ENCODE results near the gene SF3A2.

The SF3A2 gene

GRCh38 chr19:2240881-2241760 lies 4.5 kb downstream of the SF3A2 start:
- no peak for DNase-seq (ENCODE audit: low read depth in 3 of 3)

- DNase-seq (ENCODE audit: low read depth in 3 of 3), result no peak
Observed at GRCh38 chr19:2242092-2242537, 5.5 kb downstream of the SF3A2 start.

GRCh38 chr19:2242816-2243215 lies 6.2 kb downstream of the SF3A2 start:
- no peak for DNase-seq (ENCODE audit: low read depth in 3 of 3)

GRCh38 chr19:2243274-2244124 lies 6.9 kb downstream of the SF3A2 start:
- no peak for DNase-seq (ENCODE audit: low read depth in 3 of 3)

- DNase-seq (ENCODE audit: low read depth in 3 of 3), result no peak
Observed at GRCh38 chr19:2244125-2244411, 7.4 kb downstream of the SF3A2 start.

- DNase-seq (ENCODE audit: low read depth in 3 of 3), result no peak
Observed at GRCh38 chr19:2244486-2244885, 7.9 kb downstream of the SF3A2 start.

GRCh38 chr19:2245273-2245672 lies 8.6 kb downstream of the SF3A2 start:
- DNase-seq (ENCODE audit: low read depth in 3 of 3), result no peak

GRCh38 chr19:2246014-2246620 lies 9.5 kb downstream of the SF3A2 start:
- no peak for DNase-seq (ENCODE audit: low read depth in 3 of 3)

GRCh38 chr19:2246801-2247361 lies 10.3 kb downstream of the SF3A2 start:
- DNase-seq (ENCODE audit: low read depth in 3 of 3), result no peak

- no peak for DNase-seq (ENCODE audit: low read depth in 3 of 3)
Observed at GRCh38 chr19:2247433-2248101, 10.9 kb downstream of the SF3A2 start.

GRCh38 chr19:2248136-2249009 lies 11.7 kb downstream of the SF3A2 start:
- no peak for DNase-seq (ENCODE audit: low read depth in 3 of 3)

- no peak for DNase-seq (ENCODE audit: low read depth in 3 of 3)
Observed at GRCh38 chr19:2249010-2249866, 12.6 kb downstream of the SF3A2 start, which contains the start of gene AMH. Gene AMH, plus strand, starts transcription at chr19:2249323. Its CDS starts 10 bp downstream, at chr19:2249333.

- no peak for DNase-seq (ENCODE audit: low read depth in 3 of 3)
Observed at GRCh38 chr19:2249880-2250765, 13.5 kb downstream of the SF3A2 start.

- no peak for DNase-seq (ENCODE audit: low read depth in 3 of 3)
Observed at GRCh38 chr19:2250766-2251105, 14.1 kb downstream of the SF3A2 start.

GRCh38 chr19:2251106-2252054 lies 14.8 kb downstream of the SF3A2 start:
- no peak for DNase-seq (ENCODE audit: low read depth in 3 of 3)

- DNase-seq (ENCODE audit: low read depth in 3 of 3), result no peak
Observed at GRCh38 chr19:2252055-2252796, 15.6 kb downstream of the SF3A2 start.

GRCh38 chr19:2252797-2253105 lies 16.1 kb downstream of the SF3A2 start:
- DNase-seq (ENCODE audit: low read depth in 3 of 3), result no peak

Data from stimulated activated CD4-positive, alpha-beta T cell treated with anti-CD3 and anti-CD28 coated beads, TNF-alpha, amount 100 ng/mL, for 48 hours (primary cell).